ENCODE data around the gene MAFG. TPM values are rescaled to one million over a fixed set of nuclear protein-coding genes. Genes with fewer than 3 reads are reported as not detected.
A peak's percentile ranks its signal among the peaks of the same experiment; 100 is the strongest.

Gene MAFG
- total and polyA plus RNA-seq, 9 of the 15 experiments (the other 6 are each of a cell fraction or from before 2014, with no cell fraction given), result 1.1 to 58.1 (median 24.9) TPM

GRCh38 chr17:81870131-81870980 lies 57.2 kb downstream of the MAFG start (continued):
- TF ChIP-seq MBD2 (IDR thresholded peaks at IDR 0.05; ENCODE audit: borderline replicate concordance, low read depth) (no peak), ZMIZ1 (IDR thresholded peaks at IDR 0.05; ENCODE audit: low read depth in 2 of 2, low read length in 2 of 2) (no peak), PKNOX1 (IDR thresholded peaks at IDR 0.05) (no peak), GABPB1 (CRISPR knock-in tag; IDR thresholded peaks at IDR 0.05) (peak; percentile 46; the same call in 1 of the 2 replicates), YY1 (IDR thresholded peaks at IDR 0.05; ENCODE audit: borderline replicate concordance in 1 of 3, control insufficient read depth in 1 of 3, extremely low read depth in 1 of 3, insufficient read depth in 3 of 3, insufficient read length in 1 of 3, insufficient replicate concordance in 2 of 3, low read depth in 1 of 3, low read length in 2 of 3) (peak; percentile 26 to 64 (median 44)), POLR2A (conservative IDR thresholded peaks at IDR 0.05) (peak; percentile 53), RFX7 (CRISPR knock-in tag; IDR thresholded peaks at IDR 0.05) (no peak), SREBF1 (IDR thresholded peaks at IDR 0.05; ENCODE audit: borderline replicate concordance, low read depth, low read length) (no peak), ZBTB12 (CRISPR knock-in tag; IDR thresholded peaks at IDR 0.05) (no peak), SP2 (IDR thresholded peaks at IDR 0.05; ENCODE audit: extremely low read depth, low read depth, low read length, poor library complexity, severe bottlenecking) (no peak), ZNF584 (CRISPR knock-in tag; IDR thresholded peaks at IDR 0.05; ENCODE audit: low read depth) (no peak), MCM3 (IDR thresholded peaks at IDR 0.05) (no peak), UBTF (IDR thresholded peaks at IDR 0.05; ENCODE audit: borderline replicate concordance in 1 of 2, low read depth in 2 of 2, low read length in 2 of 2) (0 out of 4 replicates have a peak, but pooled peaks of 1 of the 2 experiments have one; percentile 27), ZFP36 (IDR thresholded peaks at IDR 0.05; ENCODE audit: low read depth, low read length, partially characterized antibody) (no peak), SREBF2 (CRISPR knock-in tag; IDR thresholded peaks at IDR 0.05) (no peak), STAT5A (IDR thresholded peaks at IDR 0.05; ENCODE audit: borderline replicate concordance, low read length) (no peak), HDAC1 (IDR thresholded peaks at IDR 0.05) (0 out of 4 replicates have a peak, but pooled peaks of 1 of the 2 experiments have one; percentile 20), HNRNPL (IDR thresholded peaks at IDR 0.05; ENCODE audit: low read depth, low read length) (no peak; the same call in 1 of the 2 replicates), CSDE1 (IDR thresholded peaks at IDR 0.05) (no peak)
